Lung (tissue), 12 donors: ENCODE measurements around the gene SLC38A7. TPM values are rescaled to one million over a fixed set of nuclear protein-coding genes. Genes with fewer than 3 reads are reported as not detected.

Experiments used
- ATAC-seq: fragments of 200-7000 bp; cut with Tn5 transposase; one replicate; pipeline ENCODE4 v1.9.1; 2020; ENCODE audit warnings: moderate number of reproducible peaks; ENCODE audit not compliant: insufficient read depth, low FRiP score
- DNase-seq, 3 donors: peaks; one replicate each; pipeline ENCODE4 v3.0.0-alpha.2; 2013 to 2017
- H3K27ac ChIP-seq, 2 donors: one replicate each; pipeline ENCODE4 v1.5.1; 2013; ENCODE audit warnings: mild to moderate bottlenecking in 2 of 2, moderate library complexity in 2 of 2, control low read depth in 1 of 2, inconsistent platforms in 1 of 2, low read depth in 1 of 2, low read length in 1 of 2
- H3K27me3 ChIP-seq, 3 donors: one replicate each; pipeline ENCODE4 v1.5.1; 2013; ENCODE audit warnings: low read length in 2 of 3; ENCODE audit not compliant: control insufficient read depth in 3 of 3, insufficient read depth in 3 of 3
- H3K36me3 ChIP-seq, 4 donors: one replicate each; pipeline ENCODE4 v1.5.1; 2013; ENCODE audit warnings: low read length in 4 of 4, mild to moderate bottlenecking in 1 of 4, moderate library complexity in 1 of 4; ENCODE audit not compliant: control insufficient read depth in 4 of 4, insufficient read depth in 4 of 4
- H3K4me1 ChIP-seq, 5 donors: one replicate each; pipeline ENCODE4 v1.5.1; 2013; ENCODE audit warnings: low read length in 5 of 5, mild to moderate bottlenecking in 2 of 5, moderate library complexity in 1 of 5; ENCODE audit not compliant: control insufficient read depth in 5 of 5, insufficient read depth in 5 of 5
- H3K4me3 ChIP-seq: one replicate; pipeline ENCODE4 v1.5.1; 2013; ENCODE audit warnings: mild to moderate bottlenecking, control low read depth, moderate library complexity
- H3K9ac ChIP-seq, 2 donors: one replicate each; pipeline ENCODE4 v1.5.1; 2013; ENCODE audit warnings: low read length in 2 of 2, control low read depth in 1 of 2; ENCODE audit not compliant: insufficient read depth in 1 of 2
- H3K9me3 ChIP-seq, 4 donors: one replicate each; pipeline ENCODE4 v1.5.1; 2013; ENCODE audit warnings: low read length in 3 of 4, mild to moderate bottlenecking in 1 of 4, moderate library complexity in 1 of 4; ENCODE audit not compliant: control insufficient read depth in 4 of 4, insufficient read depth in 3 of 4
- whole genome bisulfite sequencing, 2 donors: extraction: QIAGEN DNeasy Blood & Tissue Kit; methylation state at CpG; one replicate each; pipeline ENCODE4 v1.1.7; 2013; 5-methylcytosine and 5-hydroxymethylcytosine counted together
- polyA plus RNA-seq, 2 donors: library from polyadenylated mRNA; stranded (reverse); fragments of 200-250 nt; gene quantifications; one replicate each; pipeline ENCODE4 v1.2.1, GENCODE V29; 2013
- total RNA-seq, 2 donors: library from RNA; depleted of rRNA in 1 of 2; stranded (reverse); fragments of >200 nt in 1 of 2; gene quantifications; one replicate each; pipeline ENCODE4 v1.2.1, GENCODE V29; 2014 to 2021
- TF ChIP-seq, protein P1 (sequence below): IDR thresholded peaks from 2 replicates; pipeline ENCODE4 v1.5.1; 2012; ENCODE audit warnings: mild to moderate bottlenecking; ENCODE audit errors: control extremely low read depth, extremely low read depth
- donor health status: control.
- donor health status: control.
- donor health status: Bipolar disorder and iron deficiency.
- donor health status: healthy.
- donor health status: DM: yes; HTN: yes; CAD: no.

The SLC38A7 gene
- total and polyA plus RNA-seq, 4 donors = 11.3 to 18.2 (median 14.9) TPM

DNA sequence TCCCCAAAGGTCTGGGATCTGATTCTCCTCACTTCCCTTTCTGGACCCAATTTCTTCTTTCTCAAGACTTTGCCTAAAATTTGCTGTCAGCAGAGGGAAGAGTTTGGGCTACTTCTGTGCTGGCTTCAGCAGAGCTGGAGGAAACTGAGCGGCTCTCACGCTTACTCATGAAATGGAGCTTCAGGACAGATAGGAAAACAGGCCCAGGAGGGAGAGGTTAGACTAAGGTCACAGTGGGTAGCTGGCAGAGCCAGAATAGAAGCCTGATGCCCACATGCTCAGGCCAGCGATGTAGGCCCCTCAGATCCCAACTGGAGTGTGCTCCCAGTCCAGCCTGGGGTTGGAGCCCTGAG is 593 bp downstream of the SLC38A7 start:
- Histone ChIP-seq H3K9me3 (no peaks in the 10 kb centered on the region), H3K4me3 (peak overlapping the region; percentile 80), H3K27me3 (no peaks in the 10 kb centered on the region), H3K9ac (peak overlapping the region; percentile 57 to 62), H3K4me1 (peaks cover 0 to 14% (median 0%) of the 10 kb centered on the region in 5 donors), H3K36me3 (peaks cover 0 to 11% (median 0%) of the 10 kb centered on the region in 4 donors), H3K27ac (peak overlapping the region; percentile 59 to 97)
- TF ChIP-seq, protein P1, sequence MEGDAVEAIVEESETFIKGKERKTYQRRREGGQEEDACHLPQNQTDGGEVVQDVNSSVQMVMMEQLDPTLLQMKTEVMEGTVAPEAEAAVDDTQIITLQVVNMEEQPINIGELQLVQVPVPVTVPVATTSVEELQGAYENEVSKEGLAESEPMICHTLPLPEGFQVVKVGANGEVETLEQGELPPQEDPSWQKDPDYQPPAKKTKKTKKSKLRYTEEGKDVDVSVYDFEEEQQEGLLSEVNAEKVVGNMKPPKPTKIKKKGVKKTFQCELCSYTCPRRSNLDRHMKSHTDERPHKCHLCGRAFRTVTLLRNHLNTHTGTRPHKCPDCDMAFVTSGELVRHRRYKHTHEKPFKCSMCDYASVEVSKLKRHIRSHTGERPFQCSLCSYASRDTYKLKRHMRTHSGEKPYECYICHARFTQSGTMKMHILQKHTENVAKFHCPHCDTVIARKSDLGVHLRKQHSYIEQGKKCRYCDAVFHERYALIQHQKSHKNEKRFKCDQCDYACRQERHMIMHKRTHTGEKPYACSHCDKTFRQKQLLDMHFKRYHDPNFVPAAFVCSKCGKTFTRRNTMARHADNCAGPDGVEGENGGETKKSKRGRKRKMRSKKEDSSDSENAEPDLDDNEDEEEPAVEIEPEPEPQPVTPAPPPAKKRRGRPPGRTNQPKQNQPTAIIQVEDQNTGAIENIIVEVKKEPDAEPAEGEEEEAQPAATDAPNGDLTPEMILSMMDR = no peak
- ATAC-seq (peak; percentile 51), DNase-seq (peak in 1 of 3 donors; percentile 1)
- 5 to 13% methylated on average over 3 of the region's 3 CpGs for WGBS, 2 donors

- no peak for DNase-seq
- Histone ChIP-seq H3K9me3 (no peaks in the 10 kb centered on the region), H3K9ac (no peak overlapping the region), H3K36me3 (peaks cover 0 to 34% (median 4%) of the 10 kb centered on the region in 4 donors), H3K4me3 (no peak overlapping the region), H3K27ac (no peak overlapping the region), H3K4me1 (peaks cover 0 to 13% (median 0%) of the 10 kb centered on the region in 5 donors), H3K27me3 (no peaks in the 10 kb centered on the region)
- no peak for ATAC-seq
- TF ChIP-seq, protein P1 = no peak
- WGBS, 2 donors = 95% methylated on average over 16 of the region's 16 CpGs
Measured at GRCh38 chr16:58679763-58680162, 4.8 kb downstream of the SLC38A7 start.

DNA sequence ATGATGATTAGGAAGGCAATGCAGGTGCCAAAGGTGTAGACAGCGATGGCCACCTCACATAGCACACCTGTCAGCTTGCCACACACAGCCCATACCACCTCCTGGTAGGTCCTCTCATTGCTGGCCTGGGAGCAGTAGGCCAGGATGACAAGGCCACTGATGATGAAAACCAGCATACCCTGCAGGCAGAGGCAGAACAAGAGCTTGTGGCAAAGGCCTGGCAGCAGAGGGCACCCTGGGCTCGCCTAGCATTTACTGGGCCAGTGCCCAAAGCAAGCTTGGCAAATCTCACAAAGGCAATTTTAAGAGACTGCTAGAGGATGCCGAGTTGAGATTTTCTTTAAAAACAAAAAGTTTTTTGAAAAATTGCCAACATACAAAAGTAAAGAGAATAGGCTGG is 5.9 kb downstream of the SLC38A7 start:
- no peaks in the 10 kb centered on the region for H3K27me3 ChIP-seq
- TF ChIP-seq, protein P1 = no peak
- no peak overlapping the region for H3K4me3 ChIP-seq
- H3K27ac ChIP-seq = no peak overlapping the region
- 87 to 90% methylated on average over 3 of the region's 3 CpGs for WGBS, 2 donors
- ATAC-seq = no peak
- no peak overlapping the region for H3K9ac ChIP-seq
- no peaks in the 10 kb centered on the region for H3K9me3 ChIP-seq
- H3K36me3 ChIP-seq = peaks cover 0 to 37% (median 4%) of the 10 kb centered on the region in 4 donors
- peak in 2 of 3 donors; percentile 6 to 23 for DNase-seq
- H3K4me1 ChIP-seq = peaks cover 0 to 10% (median 0%) of the 10 kb centered on the region in 5 donors

DNA sequence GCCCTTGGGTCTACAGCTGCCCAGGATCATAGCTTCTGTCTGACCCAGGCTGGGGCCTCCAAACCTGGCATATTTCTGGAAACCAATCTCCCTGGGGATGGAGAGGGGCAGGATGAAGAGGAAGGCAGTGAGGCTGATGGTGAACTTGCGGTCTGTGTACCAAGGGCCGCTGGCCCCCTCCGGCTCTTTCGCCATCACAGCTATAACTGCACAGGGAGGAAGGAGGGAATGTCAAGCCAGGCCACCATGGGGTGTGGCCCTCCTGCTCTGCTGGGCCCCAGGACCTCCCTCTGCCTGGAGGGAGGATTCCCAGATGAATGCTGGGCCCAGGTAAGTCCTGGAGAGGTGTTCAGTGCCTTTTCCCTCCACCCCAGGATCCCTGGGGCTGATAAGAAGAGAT is 6.3 kb downstream of the SLC38A7 start:
- Histone ChIP-seq H3K9me3 (no peaks in the 10 kb centered on the region), H3K27me3 (no peaks in the 10 kb centered on the region)
- ATAC-seq = no peak

More for the DNA sequence above, 6.3 kb downstream of the SLC38A7 start:
- no peak overlapping the region for H3K9ac ChIP-seq
- no peak for DNase-seq
- H3K27ac ChIP-seq = no peak overlapping the region
- WGBS, 2 donors = 75 to 95% methylated on average over 4 of the region's 4 CpGs
- H3K4me3 ChIP-seq = no peak overlapping the region
- H3K36me3 ChIP-seq = peaks cover 0 to 37% (median 4%) of the 10 kb centered on the region in 4 donors
- peaks cover 0 to 6% (median 0%) of the 10 kb centered on the region in 5 donors for H3K4me1 ChIP-seq
- TF ChIP-seq, protein P1 = no peak
